ENCODE results near the gene CHD9NB.

The CHD9NB gene

DNA sequence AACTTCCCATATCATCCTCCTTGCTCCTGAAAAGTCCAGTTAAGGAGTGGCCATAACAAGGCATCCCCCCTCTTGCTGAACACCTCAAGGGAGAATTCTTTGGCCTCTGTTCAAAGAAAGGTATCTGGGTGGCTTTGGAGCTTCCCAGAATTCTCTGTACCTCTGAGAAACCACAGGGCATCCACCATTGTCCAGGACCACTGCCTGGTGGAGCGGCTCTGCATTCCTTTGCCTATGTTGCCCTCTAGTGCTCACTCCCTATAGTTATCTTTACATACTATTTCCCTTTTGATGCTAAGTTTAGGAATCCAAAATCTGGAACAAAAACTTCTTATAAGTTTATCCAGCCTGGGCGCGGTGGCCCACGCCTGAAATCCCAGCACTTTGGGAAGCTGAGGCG, 30.3 kb downstream of the CHD9NB start:
- DNase-seq, result peak; percentile 51
- no peaks in the 10 kb centered on the region for H3K9me3 ChIP-seq (ENCODE audit: severe bottlenecking)
- no peak overlapping the region for H3K27ac ChIP-seq
- peak; percentile 66 for TF ChIP-seq CTCF (IDR thresholded peaks at IDR 0.05; ENCODE audit: low read depth, low read length)
- H3K27me3 ChIP-seq (ENCODE audit: insufficient read depth, low read depth, severe bottlenecking), result no peaks in the 10 kb centered on the region
- H3K36me3 ChIP-seq, result no peaks in the 10 kb centered on the region
- no peak overlapping the region for H3K4me3 ChIP-seq (ENCODE audit: low read depth, low read length)

DNA sequence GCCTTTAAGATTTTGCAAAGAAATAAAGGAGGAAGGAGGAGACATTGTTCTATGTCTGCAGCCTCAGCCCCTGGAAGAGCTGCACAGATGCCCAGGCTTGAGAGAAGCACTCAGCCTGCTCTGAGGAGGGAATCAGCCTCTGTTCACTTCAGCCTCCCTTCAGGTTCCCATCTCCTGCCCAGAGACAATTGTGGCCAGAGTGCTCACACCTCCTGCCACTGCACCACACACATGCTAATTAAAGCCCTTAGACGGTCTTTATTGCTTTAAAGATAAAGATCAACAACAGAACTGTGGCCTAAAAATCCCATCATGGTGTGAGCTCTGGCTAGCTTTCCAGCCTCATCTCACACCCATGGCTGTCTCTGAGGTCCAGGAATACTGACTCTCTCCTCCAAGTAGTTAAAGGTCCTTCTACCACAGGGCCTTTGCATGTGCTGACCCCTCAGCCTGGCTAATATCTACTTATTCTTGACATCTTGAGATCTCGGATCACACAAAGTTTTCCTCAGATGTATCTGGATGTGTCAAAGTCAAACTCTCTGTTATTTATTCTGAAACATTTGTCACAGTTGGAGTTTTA, 33.8 kb downstream of the CHD9NB start:
- H3K36me3 ChIP-seq, result no peaks in the 10 kb centered on the region
- no peaks in the 10 kb centered on the region for H3K27me3 ChIP-seq (ENCODE audit: insufficient read depth, low read depth, severe bottlenecking)
- H3K4me3 ChIP-seq (ENCODE audit: low read depth, low read length), result no peak overlapping the region
- DNase-seq, result no peak
- no peak for TF ChIP-seq CTCF (IDR thresholded peaks at IDR 0.05; ENCODE audit: low read depth, low read length)
- no peak overlapping the region for H3K27ac ChIP-seq
- no peaks in the 10 kb centered on the region for H3K9me3 ChIP-seq (ENCODE audit: severe bottlenecking)

DNA sequence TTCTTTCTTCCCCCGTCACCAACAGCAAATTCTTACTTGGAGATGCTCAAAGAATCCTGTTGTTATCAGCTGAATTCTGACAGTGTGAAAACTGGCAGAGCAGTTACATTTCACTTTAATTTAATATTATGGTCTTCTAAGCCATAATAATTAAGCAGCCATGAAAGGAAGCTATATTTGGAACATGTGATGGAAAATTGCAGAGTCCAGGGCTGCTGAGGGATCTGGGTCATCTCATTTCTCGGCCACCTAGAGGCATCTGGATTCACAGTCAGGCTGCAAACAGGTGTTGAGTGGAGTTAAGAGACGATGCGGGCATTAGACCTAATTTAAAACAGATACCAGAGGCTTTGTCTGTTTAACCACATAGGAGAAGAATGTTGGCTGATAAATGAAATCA, 38.4 kb downstream of the CHD9NB start:
- H3K27ac ChIP-seq, result no peak overlapping the region
- no peaks in the 10 kb centered on the region for H3K27me3 ChIP-seq (ENCODE audit: insufficient read depth, low read depth, severe bottlenecking)
- DNase-seq, result no peak
- no peak for TF ChIP-seq CTCF (IDR thresholded peaks at IDR 0.05; ENCODE audit: low read depth, low read length)
- no peaks in the 10 kb centered on the region for H3K9me3 ChIP-seq (ENCODE audit: severe bottlenecking)
- H3K4me3 ChIP-seq (ENCODE audit: low read depth, low read length), result no peak overlapping the region
- no peaks in the 10 kb centered on the region for H3K36me3 ChIP-seq

DNA sequence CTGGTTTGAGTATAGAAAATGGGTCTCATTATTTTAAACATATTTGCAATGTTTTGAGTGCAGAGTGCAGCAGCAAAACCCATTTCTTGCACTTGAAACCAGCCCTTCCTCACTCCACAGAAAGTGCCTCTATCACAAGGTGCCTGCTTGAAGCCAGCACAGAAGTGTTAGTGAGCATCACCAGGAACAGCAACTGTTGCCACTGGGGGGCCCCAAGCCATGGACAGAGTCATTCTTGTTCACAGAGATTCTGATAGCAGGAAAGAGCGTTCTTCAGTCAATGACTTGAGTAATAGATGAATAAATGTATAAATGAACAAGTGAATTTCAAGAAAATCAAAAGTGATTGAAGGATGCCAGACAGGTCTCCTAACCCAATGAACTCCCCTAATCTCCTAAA, 45.6 kb downstream of the CHD9NB start:
- DNase-seq, result no peak
- H3K4me3 ChIP-seq (ENCODE audit: low read depth, low read length), result no peak overlapping the region
- no peak overlapping the region for H3K27ac ChIP-seq
- no peaks in the 10 kb centered on the region for H3K36me3 ChIP-seq
- H3K9me3 ChIP-seq (ENCODE audit: severe bottlenecking), result no peaks in the 10 kb centered on the region
- TF ChIP-seq CTCF (IDR thresholded peaks at IDR 0.05; ENCODE audit: low read depth, low read length), result no peak
- H3K27me3 ChIP-seq (ENCODE audit: insufficient read depth, low read depth, severe bottlenecking), result no peaks in the 10 kb centered on the region

DNA sequence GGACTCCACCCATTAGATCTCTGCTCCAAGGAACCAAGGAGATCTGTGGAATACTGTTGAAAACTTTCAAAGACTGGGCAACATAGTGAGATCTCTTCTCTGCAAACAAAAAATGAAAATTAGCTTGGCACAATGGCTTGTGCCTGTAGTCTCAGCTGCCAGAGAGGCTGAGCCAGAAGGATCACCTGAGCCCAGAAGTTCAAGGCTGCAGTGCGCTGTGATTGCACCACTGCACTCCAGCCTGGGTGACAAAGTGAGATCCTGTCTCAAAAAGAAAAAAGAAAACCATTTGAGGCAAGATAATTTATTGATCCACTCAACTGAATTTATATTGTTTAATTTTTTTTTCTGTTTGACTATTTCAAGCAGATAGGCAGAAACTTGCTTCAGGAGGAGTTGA, 54.8 kb downstream of the CHD9NB start:
- no peaks in the 10 kb centered on the region for H3K36me3 ChIP-seq
- no peak overlapping the region for H3K27ac ChIP-seq
- H3K4me3 ChIP-seq (ENCODE audit: low read depth, low read length), result no peak overlapping the region
- no peak for TF ChIP-seq CTCF (IDR thresholded peaks at IDR 0.05; ENCODE audit: low read depth, low read length)
- no peak for DNase-seq
- no peaks in the 10 kb centered on the region for H3K9me3 ChIP-seq (ENCODE audit: severe bottlenecking)
- no peaks in the 10 kb centered on the region for H3K27me3 ChIP-seq (ENCODE audit: insufficient read depth, low read depth, severe bottlenecking)

DNA sequence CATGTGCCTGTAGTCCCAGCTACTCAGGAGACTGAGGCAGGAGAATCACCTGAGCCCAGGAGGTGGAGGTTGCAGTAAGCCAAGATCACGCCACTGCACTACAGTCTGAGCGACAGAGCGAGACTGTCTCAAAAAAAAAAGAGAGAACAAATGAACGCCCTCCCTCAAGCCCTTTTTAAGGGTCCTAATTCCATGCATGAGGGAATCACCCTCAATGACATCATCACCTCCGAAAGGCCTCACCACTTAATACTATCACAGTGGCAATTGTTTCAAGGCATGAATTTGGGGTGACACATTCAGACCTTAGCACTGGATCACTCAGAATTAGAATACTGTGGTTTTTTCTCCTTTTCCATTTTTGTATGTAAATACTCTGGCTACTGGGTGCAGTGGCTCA, 57.8 kb downstream of the CHD9NB start:
- H3K36me3 ChIP-seq, result no peaks in the 10 kb centered on the region
- H3K27ac ChIP-seq, result no peak overlapping the region
- no peak for TF ChIP-seq CTCF (IDR thresholded peaks at IDR 0.05; ENCODE audit: low read depth, low read length)
- H3K4me3 ChIP-seq (ENCODE audit: low read depth, low read length), result no peak overlapping the region
- no peaks in the 10 kb centered on the region for H3K27me3 ChIP-seq (ENCODE audit: insufficient read depth, low read depth, severe bottlenecking)
- DNase-seq, result no peak
- H3K9me3 ChIP-seq (ENCODE audit: severe bottlenecking), result no peaks in the 10 kb centered on the region
